GM12878 (cell line): ENCODE data around the gene ARL6.

Source experiments
- ATF3 ChIP-seq: IDR thresholded peaks from 2 replicates; pipeline ENCODE4 v1.6.1; 2011; ENCODE audit warnings: low read depth, mild to moderate bottlenecking, low read length, moderate library complexity, borderline replicate concordance; ENCODE audit errors: extremely low read depth
- CREB1 ChIP-seq: IDR thresholded peaks from 2 replicates; pipeline ENCODE4 v1.6.1; 2012; ENCODE audit warnings: low read depth, mild to moderate bottlenecking, inconsistent platforms
- CTCF ChIP-seq, 3 experiments: IDR thresholded peaks in 2 of 3; conservative IDR thresholded peaks in 1 of 3; 2 replicates each; pipeline ENCODE4 v1.5.1; 2011; ENCODE audit warnings: low read depth in 3 of 3, low read length in 3 of 3, mild to moderate bottlenecking in 3 of 3, control low read depth in 2 of 3, moderate library complexity in 2 of 3, inconsistent platforms in 1 of 3, mixed read lengths in 1 of 3; ENCODE audit not compliant: control insufficient read depth in 2 of 3, insufficient read depth in 1 of 3; ENCODE audit errors: extremely low read depth in 1 of 3
- ELK1 ChIP-seq: IDR thresholded peaks from 2 replicates; pipeline ENCODE4 v1.6.1; 2012; ENCODE audit warnings: low read depth, low read length, improper control_type of control experiment
- EZH2 ChIP-seq: IDR thresholded peaks from 2 replicates; pipeline ENCODE4 v1.6.1; 2012; ENCODE audit warnings: low read depth, mild to moderate bottlenecking, control low read depth, inconsistent platforms, low read length, borderline replicate concordance; ENCODE audit not compliant: control insufficient read depth
- FOS ChIP-seq: IDR thresholded peaks from 3 replicates; pipeline ENCODE4 v1.6.1; 2011; ENCODE audit warnings: borderline replicate concordance; ENCODE audit not compliant: insufficient read length; ENCODE audit errors: extremely low read depth
- IKZF1 ChIP-seq: fragments of 450-650 bp; conservative IDR thresholded peaks from 2 replicates; pipeline ENCODE4 v1.6.1; 2017; ENCODE audit warnings: antibody characterized with exemption, mild to moderate bottlenecking
- NR2C1 ChIP-seq: fragments of 450-650 bp; IDR thresholded peaks from 2 replicates; pipeline ENCODE4 v1.6.1; 2017; ENCODE audit warnings: antibody characterized with exemption, mild to moderate bottlenecking, moderate library complexity
- POLR2AphosphoS5 ChIP-seq: IDR thresholded peaks from 2 replicates; pipeline ENCODE4 v1.6.1; 2011; ENCODE audit warnings: mild to moderate bottlenecking, low read length, inconsistent platforms
- RBBP5 ChIP-seq: fragments of 200-600 bp; sonication (generic); conservative IDR thresholded peaks from 2 replicates; pipeline ENCODE4 v1.6.1; 2016
- SMC3 ChIP-seq: IDR thresholded peaks from 2 replicates; pipeline ENCODE4 v1.6.1; 2011; ENCODE audit warnings: low read length, improper control_type of control experiment, borderline replicate concordance

GRCh38 chr3:97821774-97822358, 57.3 kb downstream of the ARL6 start, which contains the start of gene CRYBG3:
- no peak for TF ChIP-seq SMC3
- TF ChIP-seq NR2C1 = no peak
- TF ChIP-seq FOS = no peak
- TF ChIP-seq ATF3 = no peak
- 0 out of 6 replicates have a peak, but pooled peaks of 1 of the 3 experiments have one; percentile 9 for TF ChIP-seq CTCF (IDR thresholded peaks at IDR 0.05 in 2 of 3, conservative IDR thresholded peaks at IDR 0.05 in 1 of 3; ENCODE audit: control insufficient read depth in 2 of 3, extremely low read depth in 1 of 3, insufficient read depth in 1 of 3, low read depth in 3 of 3, low read length in 3 of 3)
- TF ChIP-seq IKZF1 = peak; percentile 74
- TF ChIP-seq CREB1 = peak; percentile 18; the same call in 1 of the 2 replicates
- no peak for TF ChIP-seq ELK1
- no peak for TF ChIP-seq RBBP5
- no peak for TF ChIP-seq EZH2
- peak; percentile 81 for TF ChIP-seq POLR2AphosphoS5
